Activated CD8-positive, alpha-beta memory T cell treated with anti-CD3 and anti-CD28 coated beads for 36 hours (primary cell): ENCODE data around the gene PLK2. TPM values are rescaled to one million over a fixed set of nuclear protein-coding genes. Genes with fewer than 3 reads are reported as not detected.

Source experiments
- CTCF ChIA-PET: fragments of 350-600 bp; sonication (Branson Sonifier 250); formaldehyde crosslinking; loops from one replicate; lab custom pipeline; 2021; ENCODE audit warnings: antibody characterized with exemption; lab: Charles Lee
- POLR2A ChIA-PET: fragments of 350-600 bp; sonication (Branson Sonifier 250); formaldehyde crosslinking; loops from one replicate; lab custom pipeline; 2021; ENCODE audit warnings: antibody characterized with exemption; lab: Charles Lee
- total RNA-seq, 2 experiments: library from RNA; stranded (reverse); gene quantifications; one replicate each; pipeline ENCODE4 v1.2.3, GENCODE V29; 2021

The PLK2 gene
- 1 to 10 TPM; 2.4 to 2.6 TPM for total RNA-seq

DNA sequence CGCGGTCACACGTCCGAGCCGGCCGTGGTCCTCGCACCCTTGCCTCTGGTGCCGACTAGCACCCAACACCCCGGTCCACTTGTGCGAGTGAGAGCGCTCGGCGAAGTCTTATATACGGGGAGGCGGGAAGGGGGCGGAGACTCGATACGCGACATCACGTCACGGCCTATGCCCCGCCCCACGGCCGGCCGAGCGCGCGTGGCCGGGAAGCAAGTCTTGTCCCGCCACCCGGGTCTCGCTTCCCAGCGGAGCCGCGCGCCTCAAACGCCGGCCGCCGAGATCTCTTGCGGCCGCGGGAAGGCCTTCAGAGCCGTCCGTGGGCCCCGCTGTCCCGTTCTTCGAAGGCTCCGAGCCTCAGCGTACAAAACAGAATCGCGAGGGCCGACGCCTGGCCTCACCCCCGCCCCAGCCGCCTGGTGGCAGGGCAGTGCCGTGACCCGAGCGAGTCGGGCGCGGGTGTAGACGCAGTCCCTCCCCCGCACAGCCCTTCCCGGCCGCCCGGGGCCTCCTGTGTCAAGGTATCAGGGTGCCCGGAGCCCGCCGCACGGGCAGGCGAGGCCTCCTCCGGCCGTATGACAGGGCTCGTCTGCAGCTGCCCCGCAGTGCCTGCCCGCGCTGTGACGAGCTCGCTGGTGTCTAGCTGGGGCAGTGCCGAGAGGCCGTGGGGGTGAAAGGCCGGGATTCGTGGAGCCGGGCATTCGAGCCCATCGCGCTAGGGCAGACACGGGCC, at the start of gene PLK2:
TSS of gene PLK2 (minus strand) at position 85 of the 730 bp plus-strand sequence. CDS start 127 bp downstream, outside the sequence.
- POLR2A ChIA-PET: no interaction called here
- CTCF ChIA-PET: interaction anchor here (1.3 to 1.9 kb wide), 4 partner anchors 23 to 1162 kb away, joined by 3 to 9 read pairs (median 5); no protein-coding TSS in a partner anchor

- ChIA-PET POLR2A (no interaction called here), CTCF (no interaction called here)
These were observed 47.8 kb upstream of the PLK2 start for GRCh38 chr5:58507715-58508114.

DNA sequence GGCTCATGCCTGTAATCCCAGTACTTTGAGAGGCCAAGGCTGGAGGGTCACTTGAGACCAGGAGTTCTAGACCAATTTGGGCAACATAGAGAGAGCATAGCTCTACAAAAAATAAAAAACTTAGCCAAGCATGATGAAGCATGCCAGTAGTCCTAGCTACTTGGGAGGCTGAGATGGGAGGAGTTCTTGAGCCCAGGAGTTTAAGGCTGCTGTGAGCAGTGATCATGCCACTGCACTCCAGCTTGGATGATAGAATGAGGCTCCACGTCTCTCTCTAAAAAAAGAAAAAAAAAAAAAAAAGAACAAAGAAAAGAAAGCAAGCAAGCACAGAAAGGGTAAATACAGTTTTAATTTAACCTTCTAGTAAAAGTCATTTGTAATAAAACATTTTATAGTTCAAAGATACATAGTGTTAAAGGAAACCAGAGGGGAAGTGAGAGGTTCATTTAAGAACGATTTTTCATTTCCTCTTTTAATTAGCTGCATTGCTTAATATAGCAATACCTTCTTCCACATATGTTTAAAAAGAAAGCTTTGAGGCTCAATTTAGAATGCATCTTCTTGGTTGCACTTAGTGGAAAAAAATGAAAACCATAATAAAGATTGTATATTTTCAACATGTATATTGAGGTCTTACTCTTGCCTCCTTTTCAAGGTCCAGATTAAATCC, 46.2 kb upstream of the PLK2 start:
- CTCF ChIA-PET: interaction anchor here (0.7 kb wide), 1 partner anchor 97 kb away, joined by 3 read pairs; no protein-coding TSS in a partner anchor
- POLR2A ChIA-PET: no interaction called here

- CTCF ChIA-PET: interaction anchor here (0.7 kb wide), 1 partner anchor 98 kb away, joined by 3 read pairs; no protein-coding TSS in a partner anchor
- POLR2A ChIA-PET: no interaction called here
These were observed 45.6 kb upstream of the PLK2 start for GRCh38 chr5:58505502-58505901.

DNA sequence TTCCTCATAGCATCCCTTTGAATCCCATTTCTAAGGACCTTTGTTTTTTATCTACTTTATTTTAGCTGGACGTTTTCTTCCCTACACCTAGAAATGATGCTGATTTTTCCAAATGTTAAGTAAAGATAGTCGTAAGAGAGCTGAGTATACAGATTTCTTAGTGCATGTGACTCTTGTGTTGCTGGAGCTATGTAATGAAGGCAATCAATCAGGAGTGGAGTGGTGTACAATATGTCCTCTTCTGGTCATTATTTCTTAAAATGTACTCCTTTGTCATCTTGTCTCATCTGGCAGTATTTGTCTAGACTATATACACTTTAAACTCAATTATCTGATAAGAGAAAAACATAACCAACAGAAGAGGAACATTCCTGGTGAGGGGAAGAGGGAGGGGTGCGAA, 44.9 kb upstream of the PLK2 start:
- ChIA-PET CTCF (no interaction called here), POLR2A (no interaction called here)

GRCh38 chr5:58503390-58504046, 43.6 kb upstream of the PLK2 start:
- CTCF ChIA-PET: no interaction called here
- POLR2A ChIA-PET: no interaction called here

DNA sequence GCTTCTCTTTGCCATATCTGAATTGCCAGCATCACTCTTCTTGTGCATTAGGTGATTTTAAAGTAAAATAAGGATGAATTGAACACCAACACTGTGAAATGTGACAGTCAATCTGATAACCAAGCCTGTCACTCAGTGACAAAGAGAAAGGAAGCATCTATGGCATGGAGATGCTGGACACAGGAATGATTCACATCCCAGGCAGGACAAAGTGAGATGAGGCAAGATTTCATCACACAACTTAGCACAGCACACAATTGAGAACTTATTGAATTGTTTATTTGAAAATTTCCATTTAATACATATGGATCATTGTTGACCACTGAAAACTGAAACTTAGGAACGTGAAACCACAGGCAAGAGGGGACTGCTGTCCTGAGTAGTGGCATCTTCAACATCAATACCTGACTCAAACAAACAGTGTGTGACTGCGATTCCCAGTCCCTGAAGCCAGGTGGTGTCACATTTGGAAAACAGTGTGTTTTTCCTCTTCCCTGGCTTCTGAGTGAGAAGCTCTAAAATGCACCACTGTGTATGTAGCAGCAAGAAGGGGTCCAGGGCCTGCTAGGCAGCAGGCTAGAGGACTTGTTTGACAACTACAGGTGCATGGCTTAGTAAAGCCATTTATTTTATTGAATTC, 42.0 kb upstream of the PLK2 start:
- POLR2A ChIA-PET: no interaction called here
- CTCF ChIA-PET: no interaction called here

DNA sequence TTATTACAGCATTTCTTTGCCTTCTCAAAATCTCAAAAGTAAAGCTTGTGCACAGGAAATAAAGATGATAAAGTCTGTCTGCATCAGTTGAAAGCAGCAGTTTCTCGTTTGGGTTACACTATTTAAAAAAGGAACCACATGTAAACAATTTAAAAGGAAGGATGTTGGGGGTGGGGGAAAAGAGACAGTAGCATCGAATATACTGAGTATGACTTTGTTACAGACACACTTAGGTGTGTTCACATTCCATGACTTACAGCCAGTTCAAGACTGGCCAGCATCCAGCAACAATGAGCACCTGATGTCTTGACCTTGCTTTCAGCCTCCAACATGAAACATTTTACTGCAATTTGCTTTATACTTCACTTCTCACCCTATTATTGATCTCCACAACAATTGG, 40.1 kb upstream of the PLK2 start:
- CTCF ChIA-PET: no interaction called here
- POLR2A ChIA-PET: no interaction called here

- CTCF ChIA-PET: no interaction called here
These were observed 39.3 kb upstream of the PLK2 start for GRCh38 chr5:58499231-58499630.

GRCh38 chr5:58498340-58498942, 38.6 kb upstream of the PLK2 start:
- ChIA-PET POLR2A (no interaction called here), CTCF (no interaction called here)

More at GRCh38 chr5:58499231-58499630, 39.3 kb upstream of the PLK2 start:
- POLR2A ChIA-PET: no interaction called here

- CTCF ChIA-PET: interaction anchor here (0.8 kb wide), 1 partner anchor 34 kb away, joined by 3 read pairs; no protein-coding TSS in a partner anchor
- POLR2A ChIA-PET: no interaction called here
These were observed 38.0 kb upstream of the PLK2 start for GRCh38 chr5:58497921-58498320.

DNA sequence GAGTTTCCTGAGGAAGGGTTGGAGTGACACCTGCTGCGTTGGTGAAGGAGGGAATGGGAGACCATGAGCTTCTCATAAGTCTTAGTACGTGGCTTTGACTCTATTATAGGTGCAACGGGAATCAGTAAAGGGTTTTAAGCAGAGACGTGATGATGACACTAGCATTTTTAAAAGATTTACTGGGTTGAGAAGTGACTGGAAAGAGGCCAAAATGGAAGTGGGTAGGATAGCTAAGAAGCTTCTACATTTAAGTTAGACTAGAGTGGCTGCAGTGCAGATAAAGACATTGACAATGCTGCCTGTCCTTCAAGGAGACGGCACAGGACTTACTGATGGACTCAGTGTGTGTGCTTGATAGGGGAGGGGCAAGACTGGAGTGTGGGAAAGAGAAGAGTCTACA, 37.5 kb upstream of the PLK2 start:
- POLR2A ChIA-PET: no interaction called here
- CTCF ChIA-PET: interaction anchor here (0.8 kb wide), 1 partner anchor 35 kb away, joined by 3 read pairs; no protein-coding TSS in a partner anchor

DNA sequence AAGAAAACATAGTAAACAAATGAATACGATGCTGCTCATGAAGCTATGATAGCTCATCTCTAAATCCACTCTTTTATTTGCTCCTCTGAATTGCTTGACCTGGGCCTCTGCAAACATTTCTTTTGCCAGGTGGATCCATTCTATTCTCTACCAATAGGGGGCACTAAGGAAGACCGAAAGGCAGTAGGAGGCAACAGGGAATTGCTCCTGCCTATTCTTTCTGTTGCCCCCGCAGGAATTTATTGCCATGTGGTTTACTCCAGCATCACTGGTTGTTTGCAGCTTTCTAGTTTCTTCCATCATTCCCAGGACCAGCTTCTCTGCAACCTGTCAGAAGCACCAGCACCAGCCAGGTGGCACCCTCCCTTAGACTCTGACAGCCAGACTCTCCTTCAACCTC, 36.6 kb upstream of the PLK2 start:
- CTCF ChIA-PET: no interaction called here
- POLR2A ChIA-PET: no interaction called here

DNA sequence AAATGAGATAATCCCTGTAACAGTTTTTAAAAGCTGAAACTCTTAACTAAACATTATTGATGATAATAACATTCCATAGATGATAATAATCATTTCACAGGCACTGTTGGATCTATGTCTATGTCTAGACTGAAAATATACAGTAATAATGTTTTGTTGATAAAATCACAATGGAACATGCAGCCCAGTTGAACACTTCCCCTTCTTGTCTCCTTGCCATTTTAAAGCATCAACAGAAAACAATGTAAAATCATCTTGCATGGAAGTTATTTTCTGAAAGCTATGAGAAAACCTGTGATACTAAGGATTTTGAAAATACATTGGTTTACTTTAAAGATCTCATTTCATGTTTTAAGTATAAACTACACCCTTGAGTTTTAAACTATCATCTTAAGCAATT, 33.3 kb upstream of the PLK2 start:
- ChIA-PET CTCF (no interaction called here), POLR2A (no interaction called here)

DNA sequence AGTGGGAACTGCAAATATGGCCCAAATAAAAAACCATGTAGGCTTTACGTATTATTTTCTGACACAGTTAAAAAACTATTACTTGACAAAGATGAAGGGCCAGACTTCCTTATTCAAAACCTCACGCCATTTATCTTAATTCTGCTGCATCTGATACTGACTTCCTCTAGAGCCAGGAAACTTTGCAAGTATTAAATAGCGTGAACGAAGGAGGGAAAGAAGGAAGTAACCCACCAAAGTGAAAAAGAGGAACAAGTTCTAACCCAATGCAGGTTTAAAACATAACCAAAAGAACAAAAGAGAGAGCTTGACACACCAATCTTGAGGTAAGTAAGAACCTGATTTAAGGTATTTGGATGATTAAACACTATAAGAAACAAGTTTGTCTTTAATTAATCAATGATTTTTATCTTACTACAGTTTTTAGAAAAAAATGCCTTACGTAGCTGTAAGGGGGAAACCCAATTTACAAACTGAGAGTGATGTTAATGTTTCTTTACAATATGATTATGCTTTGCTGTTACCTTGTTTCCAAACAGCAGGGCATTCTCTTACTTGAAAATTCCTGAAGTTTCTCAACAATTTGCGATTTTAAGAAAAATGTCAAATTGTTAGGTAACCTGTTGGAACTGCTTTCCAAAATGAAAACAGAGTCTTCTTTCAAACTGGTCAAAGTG, 31.5 kb upstream of the PLK2 start, which contains the start of gene GAPT:
TSS of gene GAPT (plus strand) at position 220 of the 677 bp plus-strand sequence. CDS start 3,102 bp downstream, outside the sequence.
- ChIA-PET POLR2A (no interaction called here), CTCF (no interaction called here)

GRCh38 chr5:58490402-58491050, 30.6 kb upstream of the PLK2 start:
- ChIA-PET POLR2A (no interaction called here), CTCF (no interaction called here)

DNA sequence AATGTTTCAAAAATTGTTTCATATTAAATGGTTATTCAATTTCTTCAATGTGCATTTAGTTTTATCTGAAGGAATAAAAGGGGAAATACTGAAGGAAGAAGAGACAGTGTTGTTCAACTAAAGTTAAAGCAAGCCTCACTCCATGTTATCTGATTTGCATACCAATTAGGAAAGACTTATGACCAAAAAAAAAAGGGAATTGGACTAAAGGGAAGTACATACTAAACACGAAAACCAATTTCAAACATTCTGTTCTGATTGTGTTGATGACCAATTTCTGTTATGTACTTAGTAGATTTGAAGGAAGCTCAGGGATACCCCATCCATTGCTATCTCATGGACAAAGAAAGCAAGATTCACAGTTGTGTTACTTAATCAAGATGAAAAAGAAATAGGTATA, 26.4 kb upstream of the PLK2 start:
- POLR2A ChIA-PET: no interaction called here
- CTCF ChIA-PET: no interaction called here

GRCh38 chr5:58484505-58484904, 24.6 kb upstream of the PLK2 start:
- CTCF ChIA-PET: no interaction called here
- POLR2A ChIA-PET: no interaction called here
